K562 (cell line): ENCODE results near the gene POMGNT1. TPM values are rescaled to one million over a fixed set of nuclear protein-coding genes. Genes with fewer than 3 reads are reported as not detected.

Experiments used
- C11orf30 ChIP-seq: fragments of 450-650 bp; IDR thresholded peaks from 2 replicates; pipeline ENCODE4 v1.6.1; 2016; ENCODE audit warnings: low read depth, mild to moderate bottlenecking
- CBX2 ChIP-seq: fragments of 200-600 bp; sonication (generic); IDR thresholded peaks from one replicate; pipeline ENCODE4 v1.6.1; 2012; ENCODE audit warnings: mild to moderate bottlenecking, low read length, inconsistent platforms; ENCODE audit not compliant: insufficient read depth, poor library complexity, severe bottlenecking
- CXXC5 ChIP-seq: fragments of 250-450 bp; sonication (Bioruptor Pico); IDR thresholded peaks from 2 replicates; pipeline ENCODE4 v1.8.0; 2022; ENCODE audit warnings: inconsistent platforms, mild to moderate bottlenecking, moderate library complexity
- FOXK2 ChIP-seq, 2 experiments: fragments of 450-650 bp; IDR thresholded peaks in 1 of 2; conservative IDR thresholded peaks in 1 of 2; 2 replicates each; pipeline ENCODE4 v1.6.1; 2016; ENCODE audit warnings: low read depth in 2 of 2, mild to moderate bottlenecking in 1 of 2
- GATA2 ChIP-seq: sonication (generic); formaldehyde crosslinking; IDR thresholded peaks from 2 replicates; pipeline ENCODE4 v1.4.0; 2020; ENCODE audit warnings: mild to moderate bottlenecking, missing genetic modification reagents
- GTF2A2 ChIP-seq: IDR thresholded peaks from 2 replicates; pipeline ENCODE4 v1.6.1; 2016; ENCODE audit warnings: mild to moderate bottlenecking, missing genetic modification characterization, missing compliant biosample characterization
- HDAC1 ChIP-seq, 2 experiments: fragments of 450-650 bp; IDR thresholded peaks; 2 replicates each; pipeline ENCODE4 v1.6.1; 2016 to 2017; ENCODE audit warnings: inconsistent platforms in 1 of 2, mild to moderate bottlenecking in 1 of 2, moderate library complexity in 1 of 2
- HNRNPLL ChIP-seq: fragments of 200-400 bp; formaldehyde crosslinking; IDR thresholded peaks from 2 replicates; pipeline ENCODE4 v1.6.1; 2017; ENCODE audit warnings: low read length, low read depth, mild to moderate bottlenecking; ENCODE audit not compliant: poor library complexity, severe bottlenecking
- KDM1A ChIP-seq, 2 experiments: fragments of 450-650 bp; IDR thresholded peaks; 2 replicates each; pipeline ENCODE4 v1.6.1; 2016; ENCODE audit warnings: mild to moderate bottlenecking in 2 of 2
- LARP7 ChIP-seq: fragments of 450-650 bp; IDR thresholded peaks from 2 replicates; pipeline ENCODE4 v1.6.1; 2016
- MYC ChIP-seq, 2 experiments: fragments of 250-450 bp in 1 of 2; sonication (Bioruptor Pico) in 1 of 2; IDR thresholded peaks; 2 replicates each; pipeline versions ENCODE4 v1.5.1 to v1.6.1; 2012 to 2021; ENCODE audit warnings: low read depth in 2 of 2, borderline replicate concordance in 1 of 2, improper control_type of control experiment in 1 of 2, low read length in 1 of 2, mild to moderate bottlenecking in 1 of 2, moderate library complexity in 1 of 2
- NCOA4 ChIP-seq: fragments of 450-650 bp; IDR thresholded peaks from 2 replicates; pipeline ENCODE4 v1.6.1; 2018; ENCODE audit warnings: mild to moderate bottlenecking; ENCODE audit not compliant: partially characterized antibody
- POLR2H ChIP-seq: IDR thresholded peaks from 2 replicates; pipeline ENCODE4 v1.6.1; 2016; ENCODE audit warnings: missing genetic modification characterization, low read depth, mild to moderate bottlenecking, control low read depth, missing compliant biosample characterization, moderate library complexity
- SIRT6 ChIP-seq: IDR thresholded peaks from one replicate; pipeline ENCODE4 v1.6.1; 2012; ENCODE audit warnings: low read depth, mild to moderate bottlenecking, control low read depth, inconsistent platforms, low read length, moderate library complexity
- SMAD4 ChIP-seq: fragments of 250-450 bp; sonication (Bioruptor Pico); conservative IDR thresholded peaks from 2 replicates; pipeline ENCODE4 v1.8.0; 2021; ENCODE audit warnings: inconsistent platforms, mild to moderate bottlenecking, moderate library complexity
- SNIP1 ChIP-seq: fragments of 450-650 bp; IDR thresholded peaks from 2 replicates; pipeline ENCODE4 v1.7.1; 2017; ENCODE audit warnings: low read depth, mild to moderate bottlenecking
- TARDBP ChIP-seq: fragments of 450-650 bp; IDR thresholded peaks from 2 replicates; pipeline ENCODE4 v1.6.1; 2016
- ZNF140 ChIP-seq: fragments of 250-450 bp; sonication (Bioruptor Pico); IDR thresholded peaks from 2 replicates; pipeline ENCODE4 v1.8.0; 2021; ENCODE audit warnings: moderate library complexity, mild to moderate bottlenecking, inconsistent platforms
- ZNF146 ChIP-seq: IDR thresholded peaks from one replicate; pipeline ENCODE4 v1.6.1; 2018; ENCODE audit warnings: missing compliant biosample characterization; ENCODE audit not compliant: unreplicated experiment
- ZNF212 ChIP-seq: fragments of 450-650 bp; formaldehyde crosslinking; IDR thresholded peaks from 2 replicates; pipeline ENCODE4 v1.4.0; 2020; ENCODE audit warnings: mild to moderate bottlenecking
- ZNF408 ChIP-seq: fragments of 250-450 bp; sonication (Bioruptor Pico); IDR thresholded peaks from 2 replicates; pipeline ENCODE4 v1.4.0; 2020; ENCODE audit warnings: low read depth, mild to moderate bottlenecking, moderate library complexity
- ZNF764 ChIP-seq: fragments of 250-450 bp; sonication (Bioruptor Pico); IDR thresholded peaks from 2 replicates; pipeline ENCODE4 v1.4.0; 2020; ENCODE audit warnings: low read depth, mild to moderate bottlenecking, moderate library complexity
- ZNF785 ChIP-seq: fragments of 250-450 bp; sonication (Bioruptor Pico); IDR thresholded peaks from 2 replicates; pipeline ENCODE4 v1.4.0; 2020; ENCODE audit warnings: mild to moderate bottlenecking
- polyA plus RNA-seq, 8 experiments: library from polyadenylated mRNA; depleted of rRNA in 4 of 8; stranded (reverse) in 5 of 8; unstranded in 3 of 8; fragments of >200 nt; fragmentation: Nextera tagmentation in 2 of 8; fragmentation: Illumina TruSeq in 1 of 8; extraction: Ambion mirVana in 2 of 8; extraction: Trizol in 1 of 8; gene quantifications; 2 replicates each; pipeline versions ENCODE4 v1.2.1 to v1.2.3, GENCODE V29; 2011 to 2014; ENCODE audit warnings: inconsistent platforms in 1 of 8, missing spikeins in 1 of 8
- total RNA-seq, 7 experiments: library from RNA; depleted of rRNA in 6 of 7; stranded (reverse); fragments of >200 nt in 6 of 7; fragmentation: Illumina TruSeq in 2 of 7; extraction: Trizol in 2 of 7; gene quantifications; 2 replicates each; pipeline versions ENCODE4 v1.2.1 to v1.2.3, GENCODE V29; 2011 to 2021; ENCODE audit warnings: low replicate concordance in 1 of 7
- TF ChIP-seq, protein P1 (sequence below): sonication (generic); formaldehyde crosslinking; IDR thresholded peaks from 2 replicates; pipeline ENCODE4 v1.8.1; 2023; ENCODE audit warnings: mild to moderate bottlenecking, missing genetic modification reagents
- TF ChIP-seq, protein P2 (sequence below): fragments of 450-650 bp; IDR thresholded peaks from 2 replicates; pipeline ENCODE4 v1.6.1; 2014; ENCODE audit warnings: low read depth, mild to moderate bottlenecking, moderate library complexity, borderline replicate concordance
- TF ChIP-seq, protein P3 (sequence below): fragments of 250-450 bp; sonication (Bioruptor Pico); IDR thresholded peaks from 2 replicates; pipeline ENCODE4 v1.8.0; 2022; ENCODE audit warnings: moderate library complexity, mild to moderate bottlenecking, inconsistent platforms

The POMGNT1 gene
- total and polyA plus RNA-seq, 9 of the 15 experiments (the other 6 are each of a cell fraction or from before 2014, with no cell fraction given): 14.1 to 58.9 (median 37.8) TPM

DNA sequence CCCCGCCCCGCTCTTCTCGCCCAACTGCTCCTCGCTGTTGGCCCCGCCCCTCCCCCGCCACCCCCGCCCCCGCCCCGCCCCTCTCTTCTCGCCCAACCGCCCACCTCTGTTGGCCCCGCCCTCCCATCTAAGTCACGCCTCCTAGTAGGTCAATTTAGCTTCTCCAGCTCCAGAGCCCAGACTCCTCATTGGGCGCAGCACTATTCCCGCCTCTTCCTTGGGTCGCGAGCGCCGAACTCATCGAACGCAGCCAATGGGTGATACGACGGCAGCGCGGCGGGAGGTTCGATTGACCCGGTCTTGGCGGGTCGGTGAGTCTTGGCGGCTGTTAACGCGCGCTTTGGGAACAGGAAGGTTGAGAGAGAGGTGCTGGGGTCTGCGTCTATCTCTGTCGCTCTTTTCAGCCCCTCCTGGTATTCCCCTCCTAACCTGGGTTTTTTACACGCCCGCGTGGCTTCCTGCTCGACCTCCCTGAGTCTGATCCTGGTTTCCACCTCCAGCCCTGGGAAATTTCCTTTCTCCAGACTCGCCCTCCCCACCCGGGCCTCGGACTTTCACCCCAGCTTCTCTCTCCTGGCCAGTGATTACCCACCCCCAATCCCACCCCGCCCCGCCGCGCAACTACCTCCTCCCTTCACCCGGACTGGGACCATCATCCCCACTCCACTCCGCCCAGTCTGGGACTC is 49.3 kb upstream of the POMGNT1 start, which contains the start of gene RAD54L (continued):
- TF ChIP-seq ZNF764 (CRISPR knock-in tag): no peak
- TF ChIP-seq FOXK2 (conservative IDR thresholded peaks at IDR 0.05 in 1 of 2, IDR thresholded peaks at IDR 0.05 in 1 of 2; ENCODE audit: low read depth in 2 of 2): peak; percentile 57 to 87; a peak in 3 of 4 replicates
- TF ChIP-seq ZNF212: no peak
- no peak for TF ChIP-seq GATA2 (CRISPR knock-in tag)
- no peak for TF ChIP-seq GTF2A2
- TF ChIP-seq CBX2: no peak
- TF ChIP-seq, protein P1, sequence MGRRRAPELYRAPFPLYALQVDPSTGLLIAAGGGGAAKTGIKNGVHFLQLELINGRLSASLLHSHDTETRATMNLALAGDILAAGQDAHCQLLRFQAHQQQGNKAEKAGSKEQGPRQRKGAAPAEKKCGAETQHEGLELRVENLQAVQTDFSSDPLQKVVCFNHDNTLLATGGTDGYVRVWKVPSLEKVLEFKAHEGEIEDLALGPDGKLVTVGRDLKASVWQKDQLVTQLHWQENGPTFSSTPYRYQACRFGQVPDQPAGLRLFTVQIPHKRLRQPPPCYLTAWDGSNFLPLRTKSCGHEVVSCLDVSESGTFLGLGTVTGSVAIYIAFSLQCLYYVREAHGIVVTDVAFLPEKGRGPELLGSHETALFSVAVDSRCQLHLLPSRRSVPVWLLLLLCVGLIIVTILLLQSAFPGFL (CRISPR knock-in tag): no peak
- TF ChIP-seq ZNF785 (CRISPR knock-in tag): no peak
- peak; percentile 18; the same call in 1 of the 2 replicates for TF ChIP-seq LARP7
- TF ChIP-seq, protein P2, sequence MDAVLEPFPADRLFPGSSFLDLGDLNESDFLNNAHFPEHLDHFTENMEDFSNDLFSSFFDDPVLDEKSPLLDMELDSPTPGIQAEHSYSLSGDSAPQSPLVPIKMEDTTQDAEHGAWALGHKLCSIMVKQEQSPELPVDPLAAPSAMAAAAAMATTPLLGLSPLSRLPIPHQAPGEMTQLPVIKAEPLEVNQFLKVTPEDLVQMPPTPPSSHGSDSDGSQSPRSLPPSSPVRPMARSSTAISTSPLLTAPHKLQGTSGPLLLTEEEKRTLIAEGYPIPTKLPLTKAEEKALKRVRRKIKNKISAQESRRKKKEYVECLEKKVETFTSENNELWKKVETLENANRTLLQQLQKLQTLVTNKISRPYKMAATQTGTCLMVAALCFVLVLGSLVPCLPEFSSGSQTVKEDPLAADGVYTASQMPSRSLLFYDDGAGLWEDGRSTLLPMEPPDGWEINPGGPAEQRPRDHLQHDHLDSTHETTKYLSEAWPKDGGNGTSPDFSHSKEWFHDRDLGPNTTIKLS: no peak
- TF ChIP-seq, protein P3, sequence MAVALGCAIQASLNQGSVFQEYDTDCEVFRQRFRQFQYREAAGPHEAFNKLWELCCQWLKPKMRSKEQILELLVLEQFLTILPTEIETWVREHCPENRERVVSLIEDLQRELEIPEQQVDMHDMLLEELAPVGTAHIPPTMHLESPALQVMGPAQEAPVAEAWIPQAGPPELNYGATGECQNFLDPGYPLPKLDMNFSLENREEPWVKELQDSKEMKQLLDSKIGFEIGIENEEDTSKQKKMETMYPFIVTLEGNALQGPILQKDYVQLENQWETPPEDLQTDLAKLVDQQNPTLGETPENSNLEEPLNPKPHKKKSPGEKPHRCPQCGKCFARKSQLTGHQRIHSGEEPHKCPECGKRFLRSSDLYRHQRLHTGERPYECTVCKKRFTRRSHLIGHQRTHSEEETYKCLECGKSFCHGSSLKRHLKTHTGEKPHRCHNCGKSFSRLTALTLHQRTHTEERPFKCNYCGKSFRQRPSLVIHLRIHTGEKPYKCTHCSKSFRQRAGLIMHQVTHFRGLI (CRISPR knock-in tag): no peak
- peak; percentile 95 for TF ChIP-seq C11orf30
- no peak for TF ChIP-seq KDM1A (IDR thresholded peaks at IDR 0.05)
- peak; percentile 90 for TF ChIP-seq NCOA4
- TF ChIP-seq SMAD4 (CRISPR knock-in tag): peak; percentile 19; the same call in 1 of the 2 replicates
- no peak for TF ChIP-seq SNIP1
- TF ChIP-seq POLR2H (tag): peak; percentile 87
- TF ChIP-seq HDAC1 (IDR thresholded peaks at IDR 0.05): peak; percentile 87 to 99; a peak in 3 of 4 replicates
- peak; percentile 96 for TF ChIP-seq CXXC5 (CRISPR knock-in tag)
- peak; percentile 25; the same call in 1 of the 2 replicates for TF ChIP-seq TARDBP
- no peak for TF ChIP-seq ZNF146 (CRISPR knock-in tag)
- TF ChIP-seq ZNF140 (CRISPR knock-in tag): no peak
- TF ChIP-seq SIRT6: no peak
- TF ChIP-seq HNRNPLL: peak; percentile 72
- peak; percentile 79 for TF ChIP-seq MYC (IDR thresholded peaks at IDR 0.05; ENCODE audit: low read depth, low read length)
- 0 out of 2 replicates have a peak, but pooled peaks have one; percentile 23 for TF ChIP-seq MYC (CRISPR knock-in tag; IDR thresholded peaks at IDR 0.05; ENCODE audit: borderline replicate concordance, low read depth)
- no peak for TF ChIP-seq ZNF408
